ENCODE measurements around the gene EOMES.
A peak's percentile ranks its signal among the peaks of the same experiment; 100 is the strongest.

GRCh38 chr3:27726240-27726639 lies 4.1 kb upstream of the EOMES start:
- TF ChIP-seq CTCF (IDR thresholded peaks at IDR 0.05; ENCODE audit: low read depth, low read length, poor library complexity, severe bottlenecking), result no peak
- 0 out of 2 replicates have a peak, but pooled peaks have one; percentile 28 for TF ChIP-seq EZH2phosphoT487 (IDR thresholded peaks at IDR 0.05; ENCODE audit: borderline replicate concordance, low read length)

Data from DOHH2 (cell line).